ENCODE measurements around the gene TPGS1. TPM values are rescaled to one million over a fixed set of nuclear protein-coding genes. Genes with fewer than 3 reads are reported as not detected.

Gene TPGS1
- total and polyA plus RNA-seq, 2 donors (not counting 1 experiment from before 2014, with no cell fraction given) = 8.1 to 33.8 TPM

GRCh38 chr19:497491-497868 is 9.8 kb upstream of the TPGS1 start:
- POLR2A ChIA-PET = no interaction called here
- Mint-ChIP-seq H3K4me3 (no peak overlapping the region), H3K27me3 (peaks cover 12% of the 10 kb centered on the region), H3K27ac (no peak overlapping the region), H3K4me1 (peaks cover 5% of the 10 kb centered on the region), H3K9me3 (ENCODE audit: insufficient read depth) (peaks cover 1% of the 10 kb centered on the region)
- H2AFZ ChIP-seq (ENCODE audit: insufficient read depth, low read depth, low read length, poor library complexity, severe bottlenecking) = no peak overlapping the region
- H3K4me1 ChIP-seq (ENCODE audit: control insufficient read depth in 2 of 2, insufficient read depth in 2 of 2, low read length in 2 of 2) = peaks cover 16 to 18% of the 10 kb centered on the region in 2 donors
- H3K9ac ChIP-seq (ENCODE audit: low read length) = no peak overlapping the region
- H3K36me3 ChIP-seq (replicated peaks in 1 of 2; ENCODE audit: control extremely low read depth in 1 of 2, control insufficient read depth in 1 of 2, extremely low read depth in 1 of 2, insufficient read depth in 2 of 2, low read length in 1 of 2) = no peaks in the 10 kb centered on the region
- H3K4me2 ChIP-seq (replicated peaks; ENCODE audit: low read depth, low read length, poor library complexity, severe bottlenecking) = peak overlapping the region; percentile 50
- TF ChIP-seq EZH2 (IDR thresholded peaks at IDR 0.05; ENCODE audit: borderline replicate concordance, insufficient read depth, low read depth, low read length, poor library complexity, severe bottlenecking) (no peak), CTCF (IDR thresholded peaks at IDR 0.05) (no peak)
- CTCF ChIA-PET = interaction anchor here (1.6 kb wide), 1 partner anchor 13 kb away, joined by 5 read pairs; no protein-coding TSS in a partner anchor
- WGBS (ENCODE audit: insufficient coverage) = 2% methylated on average over 36 of the region's 36 CpGs
- H3K27me3 ChIP-seq (replicated peaks in 1 of 4; ENCODE audit: control extremely low read depth in 1 of 4, control insufficient read depth in 3 of 4, insufficient read depth in 4 of 4, low read length in 3 of 4) = peaks cover 0 to 46% (median 14%) of the 10 kb centered on the region in 4 experiments
- DNase-seq (no peak), ATAC-seq (ENCODE audit: low read depth) (no peak)
- H4K20me1 ChIP-seq (ENCODE audit: control insufficient read depth, insufficient read depth, low read length, poor library complexity, severe bottlenecking) = no peaks in the 10 kb centered on the region
- no peak overlapping the region for H3K4me3 ChIP-seq (ENCODE audit: control extremely low read depth in 1 of 5, extremely low read depth in 1 of 5, insufficient read depth in 1 of 5, low read depth in 2 of 5, low read length in 4 of 5)
- H3K9me3 ChIP-seq (ENCODE audit: control extremely low read depth in 1 of 3, control insufficient read depth in 2 of 3, insufficient read depth in 1 of 3, low read length in 2 of 3) = peaks cover 0 to 35% (median 0%) of the 10 kb centered on the region in 3 donors
- H3K27ac ChIP-seq (ENCODE audit: low read length in 2 of 2) = no peak overlapping the region
- H3K79me2 ChIP-seq (ENCODE audit: control insufficient read depth, insufficient read depth, low read length) = no peaks in the 10 kb centered on the region
- intact Hi-C loops (cut with micrococcal nuclease) = no loop called here

GRCh38 chr19:497869-498510 is 9.3 kb upstream of the TPGS1 start:
- WGBS (ENCODE audit: insufficient coverage) = 8% methylated on average over 50 of the region's 50 CpGs
- Histone ChIP-seq H3K9ac (ENCODE audit: low read length) (no peak overlapping the region), H3K36me3 (replicated peaks in 1 of 2; ENCODE audit: control extremely low read depth in 1 of 2, control insufficient read depth in 1 of 2, extremely low read depth in 1 of 2, insufficient read depth in 2 of 2, low read length in 1 of 2) (no peaks in the 10 kb centered on the region), H3K79me2 (ENCODE audit: control insufficient read depth, insufficient read depth, low read length) (no peaks in the 10 kb centered on the region), H4K20me1 (ENCODE audit: control insufficient read depth, insufficient read depth, low read length, poor library complexity, severe bottlenecking) (no peaks in the 10 kb centered on the region), H3K4me1 (ENCODE audit: control insufficient read depth in 2 of 2, insufficient read depth in 2 of 2, low read length in 2 of 2) (peaks cover 16 to 22% of the 10 kb centered on the region in 2 donors), H3K9me3 (ENCODE audit: control extremely low read depth in 1 of 3, control insufficient read depth in 2 of 3, insufficient read depth in 1 of 3, low read length in 2 of 3) (peaks cover 0 to 35% (median 0%) of the 10 kb centered on the region in 3 donors), H3K27me3 (replicated peaks in 1 of 4; ENCODE audit: control extremely low read depth in 1 of 4, control insufficient read depth in 3 of 4, insufficient read depth in 4 of 4, low read length in 3 of 4) (peaks cover 0 to 46% (median 14%) of the 10 kb centered on the region in 4 experiments), H3K27ac (ENCODE audit: low read length in 2 of 2) (no peak overlapping the region), H2AFZ (ENCODE audit: insufficient read depth, low read depth, low read length, poor library complexity, severe bottlenecking) (no peak overlapping the region), H3K4me2 (replicated peaks; ENCODE audit: low read depth, low read length, poor library complexity, severe bottlenecking) (peak overlapping the region; percentile 50), H3K4me3 (ENCODE audit: control extremely low read depth in 1 of 5, extremely low read depth in 1 of 5, insufficient read depth in 1 of 5, low read depth in 2 of 5, low read length in 4 of 5) (no peak overlapping the region)
- peaks cover 12% of the 10 kb centered on the region for H3K27me3 Mint-ChIP-seq
- no peak overlapping the region for H3K4me3 Mint-ChIP-seq
- CTCF ChIA-PET = interaction anchor here (0.8 to 1.6 kb wide), 2 partner anchors 9 to 13 kb away, joined by 3 to 5 read pairs; no protein-coding TSS in a partner anchor
- no peak overlapping the region for H3K27ac Mint-ChIP-seq
- ATAC-seq (ENCODE audit: low read depth) (peak; percentile 19), DNase-seq (no peak)
- POLR2A ChIA-PET = no interaction called here
- peaks cover 2% of the 10 kb centered on the region for H3K9me3 Mint-ChIP-seq (ENCODE audit: insufficient read depth)
- intact Hi-C loops (cut with micrococcal nuclease) = no loop called here
- no peak for TF ChIP-seq CTCF (IDR thresholded peaks at IDR 0.05)
- no peak for TF ChIP-seq EZH2 (IDR thresholded peaks at IDR 0.05; ENCODE audit: borderline replicate concordance, insufficient read depth, low read depth, low read length, poor library complexity, severe bottlenecking)
- H3K4me1 Mint-ChIP-seq = peaks cover 10% of the 10 kb centered on the region
